ENCODE data around the gene C1orf115.
"Not testable (repeated sequence)": the region's sequence is repeated elsewhere in the genome, so short reads cannot be mapped to it uniquely, and the experiment has no call there.

The C1orf115 gene

DNA sequence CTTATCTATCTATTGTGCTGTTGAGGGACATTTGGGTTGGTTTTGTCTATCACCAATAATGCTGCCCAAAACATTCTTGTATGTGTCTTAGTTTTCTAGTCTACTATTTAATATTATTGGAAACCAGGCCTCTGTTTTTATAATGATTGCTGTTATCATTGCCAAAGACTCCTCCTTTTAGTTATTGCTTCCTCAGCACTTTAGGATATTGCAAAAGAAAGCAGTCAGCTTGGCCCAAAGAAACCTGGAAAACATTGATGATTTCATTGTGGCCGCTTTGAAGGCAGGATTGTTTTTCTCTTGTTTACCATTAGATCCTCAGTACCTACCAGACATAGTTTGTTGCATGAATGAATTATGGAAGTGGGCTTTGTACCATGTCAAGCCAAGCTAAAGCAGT, 37.4 kb downstream of the C1orf115 start:
- no peak for DNase-seq
- TF ChIP-seq GATA1 (IDR thresholded peaks at IDR 0.05; ENCODE audit: low read depth, low read length) (no peak), POLR2A (IDR thresholded peaks at IDR 0.05; ENCODE audit: low read length) (no peak)

DNA sequence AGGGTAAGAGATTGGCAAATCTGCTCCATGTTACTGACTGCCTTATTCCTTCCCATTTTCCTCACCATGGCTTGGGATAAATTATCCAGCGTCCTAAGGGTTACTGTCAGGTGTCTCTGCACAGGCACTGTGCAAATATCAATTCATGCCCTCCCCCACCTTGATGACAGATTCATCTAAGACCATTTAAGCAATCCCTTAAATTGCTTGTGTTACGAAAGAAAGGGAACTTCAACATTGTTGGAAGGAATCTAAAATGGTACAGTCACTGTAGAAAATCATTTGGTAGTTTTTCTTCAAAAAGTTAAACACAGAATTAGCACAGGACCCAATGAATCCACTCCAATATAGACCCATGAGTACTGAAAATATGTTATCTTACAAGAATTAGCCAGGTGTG, 40.3 kb downstream of the C1orf115 start:
- TF ChIP-seq POLR2A (IDR thresholded peaks at IDR 0.05; ENCODE audit: low read length) (no peak), GATA1 (IDR thresholded peaks at IDR 0.05; ENCODE audit: low read depth, low read length) (no peak)
- DNase-seq = no peak

DNA sequence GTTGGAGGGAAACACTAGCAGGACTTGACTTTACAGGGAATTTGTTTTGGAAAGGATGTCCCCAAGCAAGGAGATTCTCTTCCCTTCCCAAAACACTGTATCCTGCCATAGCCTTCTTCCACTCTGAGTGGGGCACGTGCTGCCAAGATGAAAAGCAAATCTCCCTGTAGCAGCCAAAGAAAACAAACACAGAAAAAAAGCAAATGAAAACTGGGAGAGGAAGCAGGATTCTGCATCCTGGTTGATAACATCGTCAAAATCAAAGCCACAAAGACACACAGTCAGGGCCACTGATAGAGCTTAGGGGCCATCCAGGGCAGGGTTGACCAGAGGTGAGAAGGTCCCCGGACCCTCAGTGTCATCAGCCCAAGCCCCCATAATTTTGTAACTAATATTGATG, 42.0 kb downstream of the C1orf115 start:
- no peak for DNase-seq
- TF ChIP-seq POLR2A (IDR thresholded peaks at IDR 0.05; ENCODE audit: low read length) = no peak

DNA sequence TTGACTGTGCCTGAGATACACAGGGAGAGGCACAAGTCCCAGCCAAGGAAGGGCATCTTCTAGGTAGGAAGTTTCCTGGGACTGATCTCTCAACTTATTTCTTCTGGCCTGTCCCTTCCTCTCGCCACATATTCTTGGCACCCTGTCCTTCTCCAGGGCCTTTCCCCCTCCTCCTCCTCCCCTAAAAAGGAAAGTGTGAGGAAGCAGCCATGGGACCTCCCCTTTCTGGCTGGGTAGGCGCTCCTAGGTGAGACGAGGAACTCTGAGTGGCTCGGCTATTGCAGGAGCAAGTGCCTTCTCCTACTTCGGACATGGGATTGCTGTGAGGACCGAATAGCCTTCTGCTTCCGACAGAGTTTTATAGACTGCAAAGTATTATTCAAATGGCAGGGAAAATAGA, 42.5 kb downstream of the C1orf115 start:
- no peak for DNase-seq
- TF ChIP-seq POLR2A (IDR thresholded peaks at IDR 0.05; ENCODE audit: low read length) (no peak), GATA1 (IDR thresholded peaks at IDR 0.05; ENCODE audit: low read depth, low read length) (no peak)

DNA sequence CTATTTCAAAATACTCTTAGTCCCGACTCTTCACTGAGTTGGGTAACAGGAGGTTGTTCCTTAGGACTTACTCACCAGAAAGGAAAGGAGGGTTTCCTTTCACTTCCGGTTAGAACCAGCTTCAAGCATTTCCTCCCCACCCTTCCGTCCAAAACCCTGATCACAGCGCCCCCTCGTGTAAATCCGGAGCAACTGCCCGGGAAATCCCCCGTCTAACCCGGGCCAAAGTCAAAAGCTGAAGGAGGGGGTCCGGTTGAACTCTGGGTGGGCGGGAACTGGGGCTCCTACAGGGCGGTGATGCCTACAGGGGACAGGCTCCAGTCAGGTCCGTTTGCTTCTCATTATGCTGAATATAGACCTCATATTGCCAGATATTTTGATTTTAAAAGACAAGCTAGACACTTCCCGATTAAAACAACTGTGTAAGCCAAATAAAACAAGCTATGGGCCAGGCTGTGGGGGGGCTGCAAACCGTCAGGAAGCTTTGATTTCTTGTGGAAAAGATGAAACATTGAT, 43.0 kb downstream of the C1orf115 start:
- peak; percentile 75 to 81 for DNase-seq
- no peak for TF ChIP-seq GATA1 (IDR thresholded peaks at IDR 0.05; ENCODE audit: low read depth, low read length)
- TF ChIP-seq POLR2A (IDR thresholded peaks at IDR 0.05; ENCODE audit: low read length) = no peak

DNA sequence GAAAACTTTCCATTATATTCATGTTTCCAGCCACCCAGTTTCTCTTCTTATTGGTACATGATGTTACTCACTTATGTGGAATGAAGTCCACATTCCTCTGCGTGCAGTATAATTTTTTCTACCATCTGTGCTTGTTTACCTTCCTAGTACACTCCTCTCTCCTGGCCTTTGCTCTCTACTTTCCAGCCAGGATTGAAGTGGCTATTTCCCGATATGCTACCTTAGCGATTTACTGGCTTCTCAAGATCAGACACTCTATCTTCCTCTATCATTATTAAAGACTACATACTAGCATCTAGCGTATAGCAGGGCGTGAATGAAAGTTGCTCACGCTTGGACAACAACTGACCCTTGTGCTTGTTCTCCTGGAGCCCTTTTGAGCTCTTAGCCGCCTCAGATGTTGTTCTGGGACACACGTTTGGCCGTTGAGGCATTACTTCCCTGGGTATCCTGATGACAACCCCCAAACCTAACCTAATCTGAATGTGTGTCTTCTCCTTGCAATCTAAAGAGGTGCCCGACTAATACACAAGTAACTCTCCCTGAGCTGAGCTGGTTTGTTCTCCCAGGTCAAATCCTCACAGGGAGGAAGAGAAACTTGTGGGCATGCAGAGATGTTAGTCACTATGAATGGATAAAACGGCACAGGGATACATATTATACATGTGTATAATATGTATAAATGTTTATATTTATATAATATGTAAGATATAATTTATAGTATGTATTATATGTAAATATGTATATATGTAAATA, 44.6 kb downstream of the C1orf115 start:
- TF ChIP-seq POLR2A (IDR thresholded peaks at IDR 0.05; ENCODE audit: low read length) (no peak), GATA1 (IDR thresholded peaks at IDR 0.05; ENCODE audit: low read depth, low read length) (no peak)
- no peak for DNase-seq

DNA sequence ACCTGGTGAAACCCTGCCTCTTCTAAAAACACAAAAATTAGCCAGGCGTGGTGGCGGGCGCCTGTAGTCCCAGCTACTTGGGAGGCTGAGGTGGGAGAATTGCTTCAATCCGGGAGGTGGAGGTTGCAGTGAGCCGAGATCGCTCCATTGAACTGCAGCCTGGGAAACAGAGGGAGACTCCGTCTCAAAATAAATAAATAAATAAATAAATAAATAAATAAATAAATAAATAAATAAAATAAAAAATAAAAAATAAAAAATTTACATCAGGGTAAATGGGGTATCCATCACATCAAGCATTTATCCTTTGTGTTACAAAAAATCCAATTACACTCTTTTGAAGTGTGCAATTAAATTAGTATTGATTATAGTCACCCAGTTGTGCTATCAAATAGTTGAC, 46.1 kb downstream of the C1orf115 start:
- not testable (repeated sequence) for DNase-seq

DNA sequence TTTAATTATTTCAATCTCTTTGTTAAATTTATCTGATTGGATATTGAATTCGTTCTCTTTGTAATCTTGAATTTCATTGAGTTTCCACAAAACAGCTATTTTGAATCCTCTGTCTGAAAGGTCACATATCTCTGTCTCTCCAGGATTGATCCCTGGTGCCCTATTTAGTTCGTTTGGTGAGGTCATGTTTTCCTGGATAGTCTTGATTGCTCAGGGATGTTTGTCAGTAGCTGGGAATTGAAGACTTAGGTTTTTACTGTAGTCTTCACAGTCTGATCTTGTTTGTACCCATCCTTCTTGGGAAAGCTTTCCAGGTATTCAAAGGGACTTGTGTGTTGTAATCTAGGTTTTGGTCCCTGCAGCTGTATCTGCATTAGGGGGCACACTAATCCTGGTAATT, 51.2 kb downstream of the C1orf115 start:
- no peak for DNase-seq
- TF ChIP-seq POLR2A (IDR thresholded peaks at IDR 0.05; ENCODE audit: low read length) = no peak
- TF ChIP-seq GATA1 (IDR thresholded peaks at IDR 0.05; ENCODE audit: low read depth, low read length) = no peak

DNA sequence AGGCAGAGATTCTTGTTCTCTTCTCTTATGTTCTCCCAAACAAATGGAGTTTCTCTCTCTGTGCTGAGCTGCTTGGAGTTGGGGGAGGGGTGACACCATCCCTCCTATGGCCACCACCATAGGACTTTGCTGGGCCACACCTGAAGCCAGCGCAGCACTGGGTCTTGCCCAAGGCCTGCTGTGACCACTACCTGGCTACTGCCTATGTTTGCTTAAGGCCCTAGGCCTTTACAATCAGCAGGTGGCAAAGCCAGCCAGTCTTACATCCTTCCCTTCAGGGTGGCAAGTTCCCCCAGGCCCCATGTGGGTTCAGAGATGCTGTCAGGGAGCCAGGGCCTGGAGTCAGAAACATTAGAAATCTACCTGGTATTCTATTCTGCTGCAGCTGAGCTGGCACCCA, 51.7 kb downstream of the C1orf115 start:
- no peak for TF ChIP-seq POLR2A (IDR thresholded peaks at IDR 0.05; ENCODE audit: low read length)
- no peak for TF ChIP-seq GATA1 (IDR thresholded peaks at IDR 0.05; ENCODE audit: low read depth, low read length)
- no peak for DNase-seq

DNA sequence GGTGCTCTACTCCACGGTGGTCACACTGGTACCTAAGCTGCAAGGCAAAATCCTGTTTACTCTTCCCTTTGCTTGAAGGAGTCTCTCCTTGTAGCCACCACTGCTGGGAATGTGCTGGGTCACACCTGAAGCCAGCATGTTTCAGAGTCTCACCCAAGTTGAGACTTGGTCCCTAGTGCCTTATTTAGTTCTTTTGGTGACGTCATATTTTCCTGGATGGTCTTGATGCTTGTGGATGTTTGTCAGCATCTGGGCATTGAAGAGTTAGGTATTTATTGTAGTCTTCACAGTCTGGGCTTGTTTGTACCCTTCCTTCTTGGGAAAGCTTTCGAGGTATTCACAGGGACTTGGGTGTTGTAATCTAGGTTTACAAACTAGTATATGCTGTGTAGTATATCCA, 52.4 kb downstream of the C1orf115 start:
- no peak for TF ChIP-seq POLR2A (IDR thresholded peaks at IDR 0.05; ENCODE audit: low read length)
- TF ChIP-seq GATA1 (IDR thresholded peaks at IDR 0.05; ENCODE audit: low read depth, low read length) = no peak
- no peak for DNase-seq

DNA sequence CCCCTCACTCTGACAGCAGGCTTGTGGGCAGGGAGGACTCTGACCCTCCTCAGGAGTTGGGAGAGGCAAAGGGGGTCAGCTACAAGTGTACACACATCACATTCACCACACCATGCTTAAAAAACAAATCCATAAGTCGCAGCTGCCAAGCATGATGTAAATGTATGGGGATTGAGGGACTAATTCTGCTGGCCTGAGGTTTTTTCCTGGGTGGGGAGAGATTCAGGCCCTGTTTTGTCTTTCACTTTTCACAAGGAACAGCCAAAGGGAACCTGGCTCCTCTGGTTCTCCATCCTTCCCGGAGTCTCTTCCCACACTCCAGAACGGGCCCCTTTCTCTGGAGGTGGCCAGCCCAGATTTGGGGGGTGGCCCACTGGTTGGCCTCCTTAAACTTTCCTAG, 56.7 kb downstream of the C1orf115 start:
- no peak for DNase-seq
- TF ChIP-seq GATA1 (IDR thresholded peaks at IDR 0.05; ENCODE audit: low read depth, low read length) (no peak), POLR2A (IDR thresholded peaks at IDR 0.05; ENCODE audit: low read length) (no peak)

DNA sequence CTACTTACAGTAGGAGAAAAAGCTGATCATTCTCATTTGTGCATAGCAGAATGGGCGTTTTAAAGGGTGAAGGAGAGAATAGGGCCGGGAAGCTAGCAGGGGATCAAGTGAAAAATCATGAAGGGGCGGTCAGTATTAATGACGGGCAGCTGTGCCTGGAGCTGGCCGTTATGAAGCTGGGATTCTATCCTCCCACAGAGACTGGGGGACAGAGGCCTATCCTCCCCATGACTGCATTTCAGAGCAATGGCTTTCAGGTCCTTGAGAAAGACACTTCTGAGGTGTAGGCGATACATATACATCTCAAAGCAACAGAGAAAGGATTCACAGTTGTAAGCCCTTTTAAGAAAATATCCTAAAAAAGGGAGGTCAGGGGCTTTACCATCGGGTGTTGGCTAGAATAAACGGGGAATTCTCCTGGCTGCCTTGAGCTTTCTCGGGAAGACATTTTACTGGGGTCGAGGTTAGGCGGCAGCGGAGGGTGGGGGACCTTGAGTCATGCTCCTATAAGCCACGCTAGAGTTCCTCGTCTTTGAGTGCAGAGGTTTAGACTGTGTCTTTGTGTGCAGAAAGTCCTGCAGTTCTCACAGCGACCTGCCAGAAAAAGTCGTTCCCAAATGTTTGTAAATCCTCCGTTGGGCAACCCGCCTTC, 57.4 kb downstream of the C1orf115 start:
- DNase-seq = no peak
- no peak for TF ChIP-seq POLR2A (IDR thresholded peaks at IDR 0.05; ENCODE audit: low read length)
- TF ChIP-seq GATA1 (IDR thresholded peaks at IDR 0.05; ENCODE audit: low read depth, low read length) = no peak

DNA sequence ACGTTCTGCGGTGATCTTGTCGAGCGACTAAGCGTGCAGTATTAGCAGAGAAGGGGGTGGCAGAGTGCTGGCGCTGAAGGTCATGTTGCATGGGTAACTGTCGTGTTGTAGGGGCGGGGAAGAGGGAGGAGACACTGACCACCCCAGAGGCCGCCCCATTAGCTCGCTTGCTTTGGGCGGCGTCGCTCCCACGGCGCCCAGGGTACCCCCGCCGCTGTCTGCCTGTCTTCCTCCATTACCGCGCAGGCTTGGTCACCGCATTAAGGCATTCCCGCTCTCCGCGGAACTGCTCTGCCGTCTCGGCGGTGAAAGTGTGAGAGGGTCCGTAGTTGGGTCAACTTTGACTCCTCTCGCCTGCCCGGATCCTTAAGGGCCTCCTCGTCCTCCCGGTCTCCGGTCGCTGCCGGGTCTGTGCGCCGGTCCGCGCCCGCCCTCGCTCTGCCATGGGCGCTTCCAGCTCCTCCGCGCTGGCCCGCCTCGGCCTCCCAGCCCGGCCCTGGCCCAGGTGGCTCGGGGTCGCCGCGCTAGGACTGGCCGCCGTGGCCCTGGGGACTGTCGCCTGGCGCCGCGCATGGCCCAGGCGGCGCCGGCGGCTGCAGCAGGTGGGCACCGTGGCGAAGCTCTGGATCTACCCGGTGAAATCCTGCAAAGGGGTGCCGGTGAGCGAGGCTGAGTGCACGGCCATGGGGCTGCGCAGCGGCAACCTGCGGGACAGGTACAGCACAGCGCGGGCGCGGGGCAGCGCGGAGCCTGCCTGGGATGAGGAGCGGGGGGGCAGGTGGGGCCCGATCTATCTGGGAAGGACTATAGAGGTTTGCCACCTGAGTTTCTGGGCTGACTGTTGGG, 58.1 kb downstream of the C1orf115 start, which contains the start of gene MTARC2:
MTARC2 (plus strand) TSS at position 234 of the 846 bp plus-strand sequence; CDS start at position 444, 210 bp downstream.
- TF ChIP-seq POLR2A (IDR thresholded peaks at IDR 0.05; ENCODE audit: low read length) = no peak
- TF ChIP-seq GATA1 (IDR thresholded peaks at IDR 0.05; ENCODE audit: low read depth, low read length) = no peak
- peak; percentile 47 to 67 for DNase-seq

Measured in erythroblast (primary cell).